Lower leg skin (tissue), 4 donors: ENCODE measurements around the gene TULP3. TPM values are rescaled to one million over a fixed set of nuclear protein-coding genes. Genes with fewer than 3 reads are reported as not detected.

Source experiments
- DNase-seq, 2 donors: peaks; one replicate each; pipeline ENCODE4 v3.0.0-alpha.2; 2019; ENCODE audit warnings: low spot score in 2 of 2
- H3K4me3 ChIP-seq: fragments of 200-600 bp; sonication (generic); 2 replicates; pipeline ENCODE4 v1.5.1; 2017; ENCODE audit warnings: mild to moderate bottlenecking, low read depth; ENCODE audit not compliant: poor library complexity, severe bottlenecking
- CTCF ChIP-seq, 3 donors: fragments of 450-650 bp; IDR thresholded peaks; one replicate each; pipeline ENCODE4 v1.5.1; 2016; ENCODE audit warnings: antibody characterized with exemption in 3 of 3, mild to moderate bottlenecking in 3 of 3, moderate library complexity in 2 of 3
- POLR2A ChIP-seq, 2 donors: fragments of 450-650 bp; IDR thresholded peaks; one replicate each; pipeline ENCODE4 v1.6.1; 2016 to 2017; ENCODE audit warnings: antibody characterized with exemption in 2 of 2, mild to moderate bottlenecking in 1 of 2, moderate library complexity in 1 of 2
- WGBS, 2 donors: methylation state at CpG; one replicate each; pipeline ENCODE4 v1.1.5; 2018; 5-methylcytosine and 5-hydroxymethylcytosine counted together
- intact Hi-C: fragments of 100-400 bp; cut with DNase I; formaldehyde crosslinking; loops from one replicate; pipeline ENCODE4 v1.15.0; 2023; ENCODE audit warnings: low total_unique reads
- total RNA-seq, 4 donors: library from RNA; depleted of rRNA; stranded (reverse); fragments of >200 nt; gene quantifications; one replicate each; pipeline ENCODE4 v1.1.0, GENCODE V29; 2016

Gene TULP3
- total RNA-seq, 4 donors from 2014 or later = 22.8 to 37.3 (median 27.5) TPM

GRCh38 chr12:2986876-2987275, 96.2 kb downstream of the TULP3 start:
- intact Hi-C loops = no loop called here
- no peak for TF ChIP-seq CTCF (IDR thresholded peaks at IDR 0.05)
- TF ChIP-seq POLR2A (IDR thresholded peaks at IDR 0.05) = no peak
- no peak for DNase-seq
- WGBS, 2 donors = 82 to 87% methylated on average over 3 of the region's 3 CpGs
- no peak overlapping the region for H3K4me3 ChIP-seq

DNA sequence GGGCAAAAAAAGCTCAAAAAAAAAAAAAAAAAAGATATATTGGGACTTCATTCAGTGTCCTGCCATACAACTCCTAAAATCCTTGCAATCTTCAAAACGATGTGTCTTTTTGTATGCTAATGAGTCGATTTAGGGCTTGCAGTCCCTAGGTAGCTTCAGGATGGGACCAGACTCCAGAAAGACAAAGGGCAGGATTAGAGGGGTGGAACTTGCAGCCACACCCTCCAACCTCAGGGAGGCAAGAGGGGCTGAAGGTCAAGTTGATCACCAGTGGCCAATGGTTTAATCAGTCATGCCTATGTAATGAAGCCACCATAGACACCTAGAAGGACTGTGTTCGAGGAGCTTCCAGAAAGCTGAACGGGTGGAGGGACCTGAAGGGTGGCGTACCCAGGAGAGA, 97.8 kb downstream of the TULP3 start:
- no peak overlapping the region for H3K4me3 ChIP-seq
- WGBS, 2 donors = 95 to 97% methylated on average over 5 of the region's 5 CpGs
- no peak for TF ChIP-seq POLR2A (IDR thresholded peaks at IDR 0.05)
- no peak for TF ChIP-seq CTCF (IDR thresholded peaks at IDR 0.05)
- intact Hi-C loops = no loop called here
- DNase-seq = no peak

Other genes starting within 250 kb of the TULP3 start
- gene FKBP4, start 95.9 kb upstream of the TULP3 start, total RNA-seq = 10 to 100 TPM; 43.1 to 65.0 (median 50.2) TPM
- 10 to 100 TPM; 13.9 to 36.1 (median 27.5) TPM for gene ITFG2, start 78.2 kb upstream of the TULP3 start, total RNA-seq
- 1 to 10 TPM in 2 of 4 donors, under 1 TPM in 2; 0.17 to 1.9 (median 0.79) TPM for gene NRIP2, start 55.9 kb upstream of the TULP3 start, total RNA-seq
- not detected for gene TEX52, start 33.9 kb upstream of the TULP3 start, total RNA-seq
- gene FOXM1, start 13.7 kb upstream of the TULP3 start, total RNA-seq = 1 to 10 TPM; 1.4 to 6.5 (median 2.9) TPM
- 10 to 100 TPM; 14.3 to 21.3 (median 17.2) TPM for gene RHNO1, start 13.7 kb upstream of the TULP3 start, total RNA-seq
- 10 to 100 TPM; 14.8 to 34.3 (median 23.4) TPM for gene TEAD4, start 68.5 kb downstream of the TULP3 start, total RNA-seq
- gene TSPAN9, start 186.5 kb downstream of the TULP3 start, total RNA-seq = 10 to 100 TPM; 27.9 to 49.1 (median 42.0) TPM